ENCODE results near the gene FCGR2B. TPM values are rescaled to one million over a fixed set of nuclear protein-coding genes. Genes with fewer than 3 reads are reported as not detected.
"Not testable (repeated sequence)": the region's sequence is repeated elsewhere in the genome, so short reads cannot be mapped to it uniquely, and the experiment has no call there.

The FCGR2B gene
- 16.9 TPM for total RNA-seq (ENCODE audit: insufficient read depth, low replicate concordance)

DNA sequence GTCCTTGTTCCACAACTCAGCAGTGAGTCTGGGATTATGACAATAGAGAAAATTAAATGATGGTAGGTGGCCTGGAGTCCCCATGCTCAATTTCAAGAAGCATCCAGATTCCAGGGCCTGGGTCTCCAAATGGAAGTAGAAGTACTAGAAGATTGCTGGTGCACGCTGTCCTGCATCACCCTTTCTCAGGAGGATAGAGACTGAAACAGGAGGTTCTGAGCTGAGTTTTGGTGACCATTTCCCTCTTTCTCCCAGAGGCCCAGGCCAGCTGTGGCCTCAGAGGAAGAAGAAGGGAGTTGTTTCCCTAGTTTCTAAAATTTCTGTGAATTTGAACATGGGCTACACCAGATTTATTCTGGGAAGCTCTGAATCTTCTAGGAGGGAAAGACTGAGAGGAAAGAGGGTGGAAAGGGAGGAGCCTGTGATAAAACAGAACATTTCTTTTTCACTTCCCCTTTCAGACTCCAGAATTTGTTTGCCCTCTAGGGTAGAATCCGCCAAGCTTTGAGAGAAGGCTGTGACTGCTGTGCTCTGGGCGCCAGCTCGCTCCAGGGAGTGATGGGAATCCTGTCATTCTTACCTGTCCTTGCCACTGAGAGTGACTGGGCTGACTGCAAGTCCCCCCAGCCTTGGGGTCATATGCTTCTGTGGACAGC, at the start of gene FCGR2B:
Gene FCGR2B (plus strand): TSS at position 460 of the 656 bp plus-strand sequence. CDS start 99 bp downstream, at position 559.
- not testable (repeated sequence) for DNase-seq (ENCODE audit: low spot score)

DNA sequence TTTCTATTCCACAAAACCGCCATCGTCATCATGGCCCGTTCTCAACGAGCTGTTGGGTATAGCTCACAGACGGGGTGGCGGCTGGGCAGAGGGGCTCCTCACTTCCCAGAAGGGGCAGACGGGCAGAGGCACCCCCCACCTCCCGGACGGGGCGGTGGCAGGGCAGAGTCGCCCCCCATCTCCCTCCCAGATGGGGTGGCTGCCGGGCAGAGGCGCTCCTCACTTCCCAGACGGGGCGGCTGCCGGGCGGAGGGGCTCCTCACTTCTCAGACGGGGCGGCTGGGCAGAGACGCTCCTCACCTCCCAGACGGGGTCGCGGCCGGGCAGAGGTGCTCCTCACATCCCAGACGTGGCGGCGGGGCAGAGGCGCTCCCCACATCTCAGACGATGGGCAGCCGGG, 46.5 kb upstream of the FCGR2B start:
- not testable (repeated sequence) for DNase-seq (ENCODE audit: low spot score)

DNA sequence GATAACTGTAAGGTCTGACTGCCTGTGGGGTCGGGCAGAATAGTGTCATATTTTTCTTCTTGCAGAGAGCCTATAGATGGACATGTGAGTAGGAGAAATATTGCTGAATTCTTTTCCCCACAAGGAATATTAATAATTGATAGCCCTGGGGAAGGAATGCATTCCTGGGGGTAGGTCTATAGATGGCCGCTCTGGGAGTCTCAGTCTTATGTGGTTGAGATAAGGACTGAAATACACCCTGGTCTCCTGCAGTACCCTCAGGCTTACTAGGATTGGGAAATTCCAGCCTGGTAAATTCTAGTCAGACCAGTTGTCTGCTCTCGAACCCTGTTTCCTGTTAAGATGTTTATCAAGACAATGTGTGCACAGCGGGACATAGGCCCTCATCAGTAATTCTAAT, 44.4 kb upstream of the FCGR2B start:
- not testable (repeated sequence) for DNase-seq (ENCODE audit: low spot score)

DNA sequence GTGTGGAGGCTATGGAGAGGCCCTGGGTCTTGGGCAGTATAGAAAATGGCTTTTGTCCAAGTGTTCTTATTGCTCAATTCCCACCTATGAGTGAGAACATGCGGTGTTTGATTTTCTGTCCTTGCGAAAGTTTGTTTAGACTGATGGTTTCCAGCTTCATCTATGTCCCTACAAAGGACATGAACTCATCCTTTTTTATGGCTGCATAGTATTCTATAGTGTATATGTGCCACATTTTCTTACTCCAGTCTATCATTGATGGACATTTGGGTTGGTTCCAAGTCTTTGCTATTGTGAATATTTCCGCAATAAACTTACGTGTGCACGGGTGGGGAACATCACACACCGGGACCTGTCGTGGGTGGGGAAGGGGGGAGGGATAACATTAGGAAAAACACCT, 42.5 kb upstream of the FCGR2B start:
- not testable (repeated sequence) for DNase-seq (ENCODE audit: low spot score)

DNA sequence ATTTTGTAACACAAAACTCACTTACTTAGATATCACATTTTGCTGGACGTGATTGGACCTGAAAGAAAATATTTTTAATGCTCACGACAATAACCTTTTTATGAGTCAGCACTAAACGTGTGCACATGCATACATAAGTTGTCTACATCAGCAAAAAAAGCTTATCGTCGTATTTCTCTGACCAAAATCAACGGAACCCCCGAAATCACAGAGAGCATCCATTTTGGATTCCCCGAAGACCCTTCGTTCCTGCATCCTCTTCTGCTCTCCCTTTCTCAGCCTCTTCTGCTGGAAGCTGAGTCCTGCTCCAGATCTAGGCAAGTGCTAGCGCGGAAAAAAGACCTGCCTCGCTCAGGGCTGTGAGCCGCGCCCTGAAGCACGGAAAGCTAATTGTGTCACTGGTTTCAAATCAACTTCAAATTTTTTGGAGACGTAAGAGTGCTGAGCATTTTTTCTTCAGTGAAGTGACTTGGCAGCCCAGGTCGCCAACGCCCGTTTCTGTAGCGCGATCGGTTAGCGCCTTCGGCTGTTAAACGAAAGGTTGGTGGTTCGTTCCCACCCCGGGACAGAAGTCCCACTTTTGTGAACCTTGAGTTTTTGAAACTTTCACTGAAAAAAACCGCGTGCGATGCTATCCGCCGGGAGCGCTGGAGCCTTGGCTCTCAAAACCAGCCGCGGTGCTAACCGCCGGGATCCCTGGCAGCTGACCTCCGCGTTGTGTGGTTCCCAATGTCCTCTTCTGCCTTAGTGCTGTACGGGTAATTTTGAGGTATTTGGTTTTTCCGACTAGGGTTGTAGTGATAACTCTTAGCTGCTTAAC, 41.6 kb upstream of the FCGR2B start:
- DNase-seq (ENCODE audit: low spot score): peak; percentile 79

DNA sequence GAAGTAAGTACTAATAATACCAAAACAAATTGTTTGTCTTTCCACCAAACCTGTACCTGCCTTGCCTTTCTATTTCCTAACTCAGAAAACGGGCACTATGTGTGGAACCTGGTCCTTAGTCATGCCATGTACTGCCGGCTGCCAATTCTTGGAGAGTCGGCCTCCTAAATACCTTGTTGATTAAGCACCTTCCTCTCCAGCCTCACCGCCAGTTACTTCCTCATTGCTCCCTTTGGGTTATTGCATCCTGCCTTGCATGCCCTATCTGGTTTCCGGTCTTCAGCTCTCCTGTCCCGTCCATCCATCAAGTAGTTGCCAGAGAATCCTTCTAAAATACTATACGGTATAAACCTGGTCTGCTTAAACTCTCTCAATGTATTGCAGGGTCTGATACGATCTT, 40.9 kb upstream of the FCGR2B start:
- not testable (repeated sequence) for DNase-seq (ENCODE audit: low spot score)

DNA sequence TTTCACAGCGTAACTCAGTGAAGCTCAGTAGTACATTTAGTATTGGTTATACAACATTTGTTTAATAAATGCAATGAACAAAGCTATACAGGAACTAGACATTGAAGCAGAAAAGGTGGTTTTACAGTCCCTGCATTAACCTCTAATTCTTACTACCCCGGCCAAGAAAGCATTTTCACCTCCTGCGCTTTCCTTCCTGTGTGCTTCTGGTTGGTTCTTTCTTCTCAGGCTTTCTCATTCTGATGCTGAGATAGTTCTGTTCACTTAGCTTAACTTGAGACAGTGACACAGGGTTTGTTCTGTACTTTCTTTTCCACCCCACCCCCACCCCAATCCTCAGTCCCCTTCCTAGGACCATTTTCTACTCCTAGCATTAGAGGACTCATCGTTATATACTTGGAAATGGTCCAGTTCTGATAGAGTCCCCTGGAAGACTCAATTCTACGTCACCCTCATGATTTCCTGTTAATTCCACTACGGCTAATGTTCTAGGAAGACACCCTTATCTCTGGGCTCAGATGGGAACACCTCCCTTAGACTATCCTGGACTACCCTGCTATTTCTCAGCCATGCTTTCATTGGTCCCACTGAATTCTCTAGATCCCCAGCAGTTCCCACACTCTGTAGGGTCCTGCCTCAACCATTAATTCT, 39.4 kb upstream of the FCGR2B start:
- not testable (repeated sequence) for DNase-seq (ENCODE audit: low spot score)

DNA sequence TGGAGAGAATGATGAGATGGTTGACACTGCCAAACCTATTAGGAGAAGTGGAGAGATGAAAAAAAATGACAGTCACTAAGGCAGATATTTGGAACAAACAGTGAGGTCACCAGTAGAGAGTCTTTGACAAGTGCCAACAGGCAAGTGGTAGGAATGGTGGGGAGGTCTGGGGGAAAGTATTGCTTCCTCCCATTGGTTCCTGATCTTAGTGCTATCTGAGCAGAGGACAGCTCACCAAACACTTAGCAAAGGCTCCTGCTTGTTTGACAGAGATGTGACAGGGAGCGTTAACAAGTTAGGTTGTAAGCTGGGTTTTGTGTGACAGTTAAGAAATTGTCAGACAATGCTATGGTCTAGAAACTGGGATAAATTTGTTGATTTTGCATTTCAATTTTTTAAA, 38.3 kb upstream of the FCGR2B start:
- DNase-seq (ENCODE audit: low spot score): not testable (repeated sequence)

DNA sequence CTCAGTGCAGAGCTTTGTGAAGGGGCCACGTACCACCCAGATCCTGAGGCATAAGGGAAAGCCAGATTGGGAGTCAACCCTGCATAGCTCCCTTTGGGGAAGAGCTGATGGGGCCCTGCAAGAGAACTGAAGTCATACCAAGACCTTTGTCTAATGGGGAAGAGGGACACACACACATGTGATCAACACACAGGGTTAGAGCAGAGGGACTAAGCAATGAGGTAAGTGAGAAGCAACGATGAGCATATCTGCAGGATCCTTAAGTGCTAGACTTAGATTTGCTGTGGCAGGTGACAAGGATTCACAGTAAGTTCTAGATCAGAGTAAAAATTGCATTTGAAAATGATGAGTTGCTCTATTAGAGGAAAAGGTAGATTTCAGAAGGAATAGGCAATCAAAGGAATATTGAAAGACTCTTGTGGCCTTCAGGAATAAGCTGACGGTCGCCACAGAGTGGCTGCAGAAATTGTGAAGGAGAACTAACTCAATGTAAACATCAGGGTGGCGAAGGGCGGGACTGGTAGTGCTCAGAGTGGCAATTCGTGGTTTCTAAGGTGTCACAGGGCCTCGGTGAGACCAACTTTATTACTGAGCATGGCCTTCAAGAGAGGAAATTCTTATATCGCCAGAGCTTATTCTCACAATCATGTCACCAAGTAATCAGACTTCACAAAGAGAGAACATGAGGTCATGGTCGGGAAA, 36.3 kb upstream of the FCGR2B start:
- DNase-seq (ENCODE audit: low spot score): not testable (repeated sequence)

DNA sequence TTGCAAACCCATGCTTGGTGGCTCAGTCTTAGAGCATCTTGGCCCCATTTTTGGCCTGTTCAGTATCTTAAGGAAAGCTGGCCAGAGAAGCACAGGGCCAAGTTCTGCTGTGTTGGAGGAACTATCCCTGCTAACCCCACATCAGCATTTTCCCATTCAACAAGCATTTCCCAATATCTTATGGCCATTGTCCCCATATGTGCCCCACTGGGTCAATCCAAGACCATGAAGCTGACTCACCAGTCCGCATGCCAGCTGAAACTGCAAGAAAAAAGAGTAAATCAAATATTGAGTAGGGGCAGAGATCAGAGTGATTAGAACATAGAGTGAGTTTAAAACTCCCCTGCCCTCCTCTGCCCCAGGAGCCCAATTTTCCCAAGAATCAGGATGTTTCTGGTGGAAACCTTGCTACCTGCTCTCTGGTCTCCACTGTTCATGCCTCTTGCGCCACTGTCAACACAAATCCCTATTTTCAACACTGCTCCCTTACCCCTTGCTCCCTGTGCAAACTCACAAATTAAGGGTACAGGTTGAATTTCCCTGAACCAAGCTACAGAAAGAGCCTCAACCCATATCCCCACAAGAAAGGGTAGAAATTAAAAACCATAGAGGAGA, 32.7 kb upstream of the FCGR2B start:
- DNase-seq (ENCODE audit: low spot score): not testable (repeated sequence)

DNA sequence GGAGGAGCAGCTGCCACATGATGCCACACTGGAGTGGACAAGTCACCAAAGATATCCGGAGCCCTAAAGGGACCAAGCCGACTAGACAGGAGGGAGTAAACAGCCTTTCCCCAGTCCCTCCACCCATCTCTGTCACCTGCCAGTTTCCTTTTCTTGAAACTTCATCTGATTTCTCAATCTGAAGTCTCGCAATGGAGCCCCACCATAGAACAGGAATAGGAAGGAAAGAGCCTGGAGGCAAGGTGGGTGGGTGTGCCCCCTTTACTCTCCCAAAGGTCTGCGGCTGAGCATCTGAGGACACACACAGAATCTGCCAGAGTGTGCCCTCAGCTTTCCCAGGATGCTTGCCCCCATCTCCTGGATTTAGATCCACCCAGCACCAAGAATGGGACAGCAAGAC, 31.9 kb upstream of the FCGR2B start, which contains the start of gene FCGR3B:
Gene FCGR3B (minus strand): TSS at position 101 of the 400 bp plus-strand sequence. CDS start 82 bp downstream, at position 19.
- DNase-seq (ENCODE audit: low spot score): no peak

DNA sequence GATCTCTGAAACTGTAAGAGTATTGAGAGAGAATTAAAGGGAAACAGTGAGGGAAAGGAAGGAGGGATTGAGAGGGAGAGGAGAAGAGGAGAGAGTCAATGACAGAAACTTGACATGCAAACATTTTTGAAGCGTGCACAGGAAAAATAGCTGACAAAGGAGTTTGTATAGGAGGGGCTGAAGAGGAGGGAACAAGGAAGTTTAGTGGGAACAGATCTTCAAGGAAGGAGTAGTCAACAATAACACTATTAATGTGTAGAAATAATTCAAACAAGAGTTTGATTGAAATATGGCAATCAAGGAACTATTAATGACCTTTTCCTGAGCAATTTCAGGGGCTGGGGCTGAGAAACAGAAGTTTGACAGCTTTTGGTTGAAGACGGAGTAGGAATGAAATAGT, 27.9 kb upstream of the FCGR2B start:
- DNase-seq (ENCODE audit: low spot score): not testable (repeated sequence)

DNA sequence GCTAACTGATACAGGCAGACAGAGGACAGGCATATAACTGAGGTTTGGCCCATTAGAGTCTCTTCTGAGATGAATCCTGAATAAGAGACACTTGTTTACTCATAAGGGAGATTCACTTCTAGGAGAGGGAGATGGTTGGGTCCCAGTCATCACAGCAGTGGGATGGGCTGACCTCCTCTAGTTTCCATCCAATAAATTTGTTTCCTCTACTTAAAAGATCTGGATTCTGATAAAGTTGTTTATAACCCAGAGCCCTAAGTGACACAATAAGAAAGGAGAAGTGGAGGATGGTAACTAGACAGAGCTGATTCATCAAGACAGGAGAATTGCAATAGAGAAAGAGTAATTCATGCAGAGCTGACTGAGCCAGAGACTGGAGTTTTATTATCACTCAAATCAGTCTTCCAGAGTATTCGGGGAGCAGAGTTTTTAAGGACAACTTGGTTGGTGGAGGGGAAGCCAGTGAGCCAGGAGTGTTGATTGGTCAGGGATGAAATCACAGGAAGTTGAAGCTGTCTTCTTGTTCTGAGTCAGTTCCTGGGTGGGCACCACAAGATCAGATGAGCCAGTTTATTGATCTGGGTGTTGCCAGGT, 26.7 kb upstream of the FCGR2B start:
- DNase-seq (ENCODE audit: low spot score): not testable (repeated sequence)

DNA sequence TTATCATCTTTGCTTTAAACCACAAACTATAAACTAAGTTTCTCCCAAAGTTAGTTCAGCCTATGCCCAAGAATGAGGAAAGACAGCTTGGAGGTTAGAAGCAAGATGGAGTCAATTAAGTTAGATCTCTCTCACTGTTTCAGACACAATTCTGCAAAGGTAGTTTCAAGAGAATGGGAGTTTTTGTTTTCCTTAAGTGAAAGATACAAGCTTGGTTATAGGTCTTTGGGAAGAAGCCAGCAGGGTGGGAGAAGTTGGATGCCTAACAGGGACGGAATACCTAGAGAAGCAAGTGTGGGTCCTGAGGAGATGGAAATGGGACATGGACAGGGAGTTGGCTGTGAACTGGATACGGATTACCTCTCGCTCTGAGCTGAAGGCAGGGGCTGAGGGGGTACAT, 26.0 kb upstream of the FCGR2B start:
- DNase-seq (ENCODE audit: low spot score): not testable (repeated sequence)

DNA sequence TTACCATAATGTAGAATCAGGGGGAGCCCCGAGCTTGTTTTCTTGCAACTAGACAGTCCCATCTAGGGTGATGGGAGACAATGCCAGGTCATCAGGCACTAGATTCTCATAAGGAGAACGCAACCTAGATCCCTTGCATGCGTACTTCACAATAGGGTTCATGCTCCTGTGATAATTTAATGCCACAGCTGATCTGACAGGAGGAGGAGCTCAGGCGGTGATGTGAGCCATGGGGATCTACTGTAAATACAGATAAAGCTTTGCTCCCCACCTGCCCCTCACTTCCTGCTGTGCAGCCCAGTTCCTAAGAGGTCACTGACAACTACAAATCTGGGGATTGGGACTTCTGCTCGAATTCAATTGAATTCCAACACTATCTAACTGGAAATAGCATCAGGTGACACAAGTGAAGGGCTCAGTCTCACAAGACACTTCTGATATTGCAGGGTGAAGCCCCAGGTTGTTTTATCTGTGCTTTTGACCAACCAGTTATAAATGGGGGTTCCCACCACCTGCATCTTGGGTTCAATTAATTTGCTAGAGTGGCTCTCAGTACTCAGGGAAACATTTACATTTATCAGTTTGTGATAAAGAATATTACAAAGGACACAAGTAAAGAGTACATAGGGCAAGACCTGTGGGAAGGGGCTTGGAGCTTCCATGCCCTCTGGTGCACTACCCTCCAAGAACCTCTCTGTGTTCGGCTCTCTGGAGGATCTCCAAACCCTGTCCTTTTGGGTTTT, 24.5 kb upstream of the FCGR2B start:
- not testable (repeated sequence) for DNase-seq (ENCODE audit: low spot score)

DNA sequence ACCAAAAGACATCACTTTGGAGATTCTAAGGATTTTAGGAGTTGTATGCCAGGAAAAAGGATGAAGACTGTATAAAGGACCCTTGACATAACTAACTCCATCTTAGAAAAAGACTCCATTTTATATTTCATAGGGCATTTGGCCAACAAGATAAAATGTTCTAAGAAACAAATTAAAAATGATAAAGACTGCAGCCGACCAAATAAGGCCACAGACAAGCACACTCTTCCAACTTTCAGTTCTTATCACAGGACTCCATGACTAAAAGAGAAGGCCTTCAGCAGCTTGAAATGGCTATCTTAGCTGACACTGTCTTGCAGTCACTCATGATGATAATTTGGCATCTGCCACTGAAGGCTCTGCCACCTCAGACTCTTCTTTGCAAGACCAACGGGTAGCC, 23.7 kb upstream of the FCGR2B start:
- DNase-seq (ENCODE audit: low spot score): not testable (repeated sequence)

DNA sequence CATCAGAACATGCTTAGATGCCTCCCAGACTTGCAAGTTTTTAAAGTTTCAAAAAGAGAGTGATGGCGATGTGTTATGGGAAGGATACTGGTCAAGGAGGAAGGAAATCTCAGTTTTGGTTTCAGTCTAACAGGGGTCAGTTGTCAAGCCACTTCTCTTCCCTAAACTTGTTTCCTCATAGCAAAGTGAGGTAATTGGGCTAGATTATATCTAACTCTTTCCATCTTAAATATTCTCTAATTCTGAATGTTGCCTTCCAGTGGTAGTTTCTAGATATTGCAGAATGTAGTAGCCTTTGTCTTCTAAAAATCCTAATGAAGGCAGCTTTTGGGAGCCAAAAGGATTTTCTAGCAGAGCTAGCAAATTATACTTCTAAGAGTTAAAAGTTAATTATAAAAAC, 20.2 kb upstream of the FCGR2B start:
- peak; percentile 38 for DNase-seq (ENCODE audit: low spot score)

DNA sequence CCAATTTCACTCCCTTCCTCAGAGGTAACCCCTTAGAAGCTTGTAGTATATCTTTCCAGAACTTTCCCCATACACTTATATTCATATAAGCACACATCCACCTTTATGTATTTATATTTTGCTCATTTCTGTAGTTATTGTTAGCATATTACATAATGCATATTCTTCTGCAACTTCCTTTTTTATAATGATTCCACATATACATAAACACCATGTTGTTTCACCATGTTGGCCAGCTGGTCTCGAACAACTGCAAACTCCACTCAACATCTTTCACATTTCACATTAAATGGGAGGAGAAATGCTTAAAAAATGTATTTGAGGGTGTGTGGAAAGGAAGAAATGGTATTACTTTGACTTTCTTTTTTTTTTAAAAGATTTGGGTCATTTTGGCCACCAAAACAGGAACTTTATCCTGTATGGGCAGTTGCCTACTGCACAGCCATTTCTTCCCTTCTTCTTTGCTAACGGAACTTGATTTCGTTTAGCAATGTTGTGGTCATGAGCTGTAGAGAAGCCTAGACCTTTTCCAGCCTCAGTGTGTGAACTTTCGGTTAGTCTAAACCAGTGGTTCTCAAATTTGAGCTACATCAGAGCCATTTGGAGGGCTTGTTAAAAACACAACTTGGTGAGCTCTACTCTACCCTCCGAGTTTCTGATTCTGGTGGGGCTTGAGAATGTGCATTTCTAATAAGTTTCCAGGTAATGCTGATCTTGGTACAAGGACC, 19.3 kb upstream of the FCGR2B start:
- DNase-seq (ENCODE audit: low spot score): not testable (repeated sequence)

DNA sequence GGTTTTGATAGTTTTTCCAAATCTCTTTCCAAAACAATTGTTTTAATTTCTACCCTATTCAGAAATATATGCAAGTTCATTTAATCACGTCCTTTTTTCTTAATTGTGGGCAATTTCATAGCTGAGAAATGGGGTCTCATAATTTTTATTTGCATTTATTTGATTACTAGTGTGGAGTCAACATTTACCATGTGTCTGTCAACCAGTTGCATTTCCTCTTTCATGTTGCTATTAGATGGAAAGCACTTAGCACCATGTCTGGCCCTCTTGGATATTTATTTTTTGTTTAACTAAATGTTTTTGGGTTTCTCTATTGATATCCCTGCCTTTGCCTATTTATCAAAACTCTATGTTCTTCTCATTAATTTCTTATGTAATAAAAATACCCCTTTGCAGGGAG, 18.1 kb upstream of the FCGR2B start:
- DNase-seq (ENCODE audit: low spot score): not testable (repeated sequence)

Data from umbilical cord (tissue), 2 donors.